Activated T-cell treated with anti-CD3 and anti-CD28 coated beads, Interleukin-2, amount 50 U/mL, for 4 hours (primary cell): Measurements from ENCODE around the gene CHAF1A. TPM values are rescaled to one million over a fixed set of nuclear protein-coding genes. Genes with fewer than 3 reads are reported as not detected.

Experiments
- ATAC-seq, 2 donors: fragments of 200-7000 bp; cut with Tn5 transposase; one replicate each; pipeline ENCODE4 v1.10.0; 2021
- DNase-seq: peaks from one replicate; pipeline ENCODE4 v3.0.0-alpha.2; 2020
- H3K27me3 Mint-ChIP-seq: one replicate; pipeline ENCODE4 v1.8.0; 2021; ENCODE audit warnings: low read depth, mixed read lengths
- H3K36me3 Mint-ChIP-seq: one replicate; pipeline ENCODE4 v1.8.0; 2022; ENCODE audit warnings: mixed read lengths; ENCODE audit not compliant: insufficient read depth
- H3K4me1 Mint-ChIP-seq: one replicate; pipeline ENCODE4 v1.8.0; 2021; ENCODE audit warnings: low read depth, mixed read lengths
- H3K4me3 Mint-ChIP-seq: one replicate; pipeline ENCODE4 v1.8.0; 2021; ENCODE audit warnings: mild to moderate bottlenecking, moderate library complexity, mixed read lengths
- H3K9me3 Mint-ChIP-seq: one replicate; pipeline ENCODE4 v1.8.0; 2021; ENCODE audit warnings: mixed read lengths
- total RNA-seq, 3 donors: library from RNA; stranded (reverse); gene quantifications; one replicate each; pipeline ENCODE4 v1.2.1, GENCODE V29; 2021

Gene CHAF1A
- total RNA-seq, 3 donors from 2014 or later: 59.1 to 81.0 (median 64.3) TPM

DNA sequence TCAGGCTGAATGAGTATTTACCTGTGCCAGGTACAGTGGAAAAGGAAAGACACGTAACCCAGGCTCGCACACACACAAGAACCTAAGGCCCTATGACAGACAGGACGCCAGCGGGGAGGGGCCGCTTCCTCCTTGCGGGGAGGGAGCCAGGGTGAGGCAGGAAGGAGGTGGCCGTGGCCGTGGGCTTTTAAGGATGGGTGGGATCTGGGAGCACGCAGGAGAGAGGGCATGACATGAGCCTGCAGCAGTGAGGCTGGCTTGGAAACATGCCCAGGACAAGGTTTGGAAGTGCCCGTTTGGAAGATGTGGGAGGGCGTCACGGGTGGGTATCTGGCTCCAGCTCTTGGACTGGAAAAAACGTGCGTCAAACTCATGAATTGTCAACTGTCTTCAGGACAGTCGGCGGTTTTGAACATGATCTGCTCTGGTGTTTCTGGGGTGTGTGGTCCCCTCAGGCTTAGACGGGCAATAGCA is 22.1 kb upstream of the CHAF1A start:
- H3K9me3 Mint-ChIP-seq: no peaks in the 10 kb centered on the region
- no peaks in the 10 kb centered on the region for H3K36me3 Mint-ChIP-seq
- H3K4me3 Mint-ChIP-seq: peak overlapping the region; percentile 68
- H3K27me3 Mint-ChIP-seq: no peaks in the 10 kb centered on the region
- ATAC-seq: peak; percentile 51 to 60
- DNase-seq: peak; percentile 53
- H3K4me1 Mint-ChIP-seq: peaks cover 63% of the 10 kb centered on the region

DNA sequence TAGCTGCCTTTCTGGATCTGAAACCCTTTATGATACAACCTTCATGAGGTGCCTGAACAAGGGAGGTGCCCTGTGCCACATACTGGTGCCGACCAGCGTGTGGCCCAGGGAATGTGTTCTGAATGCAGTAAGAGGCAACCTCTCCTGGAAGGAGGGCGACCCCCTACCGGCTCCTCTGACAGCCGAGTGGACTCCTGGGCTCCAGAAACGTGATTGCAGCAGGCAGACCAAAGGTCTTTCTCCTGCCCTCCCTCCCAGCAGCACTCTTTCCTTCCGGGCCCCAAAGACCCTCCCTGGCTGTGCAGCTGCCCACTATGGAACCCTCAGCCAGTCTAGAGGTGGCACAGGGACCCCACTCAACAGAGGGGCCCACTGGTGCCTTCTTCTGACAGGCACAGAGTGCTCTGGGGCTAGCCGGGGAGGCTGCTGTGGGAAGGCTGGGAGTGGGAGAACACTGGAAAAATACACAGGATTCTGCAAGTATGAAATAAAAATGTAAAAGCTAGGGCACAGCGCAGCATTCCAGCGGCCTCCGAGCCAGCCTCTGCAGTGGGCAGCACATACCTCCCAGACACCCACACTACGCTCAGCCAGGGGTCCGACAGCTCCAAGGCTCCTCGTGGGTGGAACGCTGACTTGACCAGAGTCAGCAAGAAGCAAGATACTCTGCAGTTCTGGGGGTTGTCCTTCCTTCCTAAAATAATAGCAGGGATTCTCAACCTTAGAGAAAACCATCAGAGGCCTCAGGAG is 17.0 kb upstream of the CHAF1A start:
- Mint-ChIP-seq H3K4me3 (no peak overlapping the region), H3K27me3 (no peaks in the 10 kb centered on the region), H3K36me3 (peaks cover 4% of the 10 kb centered on the region), H3K9me3 (no peaks in the 10 kb centered on the region), H3K4me1 (peaks cover 26% of the 10 kb centered on the region)
- DNase-seq (no peak), ATAC-seq (no peak)

DNA sequence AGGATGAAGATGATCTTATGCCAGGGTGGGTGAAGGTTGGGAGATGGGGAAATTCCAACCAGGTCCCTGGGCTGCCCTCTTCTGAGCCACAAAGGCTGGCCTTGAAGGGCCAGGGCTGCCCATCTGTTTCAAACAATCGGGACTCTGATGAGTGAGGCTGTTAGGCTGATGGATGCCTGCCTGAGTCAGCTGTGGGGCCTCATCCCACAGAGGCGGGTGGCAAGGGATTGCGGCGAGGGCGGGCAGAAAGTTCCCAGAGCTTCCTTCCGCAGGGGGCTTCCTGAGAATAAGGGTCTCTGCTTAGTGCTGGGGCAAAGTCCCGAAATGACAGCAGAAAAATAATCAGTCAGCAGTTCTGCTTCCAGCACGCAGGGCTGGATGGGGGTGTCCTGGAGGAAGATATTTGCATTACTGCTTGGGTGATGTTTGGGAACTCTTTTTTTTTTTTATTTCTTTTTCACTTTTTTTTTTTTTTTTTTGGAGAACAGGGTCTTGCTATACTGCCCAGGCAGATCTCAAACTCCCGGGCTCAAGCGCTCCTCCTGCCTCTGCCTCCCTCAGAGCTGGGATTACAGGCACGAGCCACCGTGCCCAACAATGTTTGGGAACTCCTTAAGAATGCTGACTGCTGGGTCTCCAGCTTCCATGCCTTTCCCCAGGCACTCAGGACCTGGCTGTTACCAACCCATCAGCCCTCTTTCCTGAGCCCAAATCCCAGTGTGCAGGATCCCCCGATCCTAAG is 16.2 kb upstream of the CHAF1A start:
- Mint-ChIP-seq H3K36me3 (peaks cover 4% of the 10 kb centered on the region), H3K9me3 (no peaks in the 10 kb centered on the region), H3K27me3 (no peaks in the 10 kb centered on the region), H3K4me1 (peaks cover 26% of the 10 kb centered on the region), H3K4me3 (no peak overlapping the region)
- ATAC-seq: no peak
- no peak for DNase-seq

DNA sequence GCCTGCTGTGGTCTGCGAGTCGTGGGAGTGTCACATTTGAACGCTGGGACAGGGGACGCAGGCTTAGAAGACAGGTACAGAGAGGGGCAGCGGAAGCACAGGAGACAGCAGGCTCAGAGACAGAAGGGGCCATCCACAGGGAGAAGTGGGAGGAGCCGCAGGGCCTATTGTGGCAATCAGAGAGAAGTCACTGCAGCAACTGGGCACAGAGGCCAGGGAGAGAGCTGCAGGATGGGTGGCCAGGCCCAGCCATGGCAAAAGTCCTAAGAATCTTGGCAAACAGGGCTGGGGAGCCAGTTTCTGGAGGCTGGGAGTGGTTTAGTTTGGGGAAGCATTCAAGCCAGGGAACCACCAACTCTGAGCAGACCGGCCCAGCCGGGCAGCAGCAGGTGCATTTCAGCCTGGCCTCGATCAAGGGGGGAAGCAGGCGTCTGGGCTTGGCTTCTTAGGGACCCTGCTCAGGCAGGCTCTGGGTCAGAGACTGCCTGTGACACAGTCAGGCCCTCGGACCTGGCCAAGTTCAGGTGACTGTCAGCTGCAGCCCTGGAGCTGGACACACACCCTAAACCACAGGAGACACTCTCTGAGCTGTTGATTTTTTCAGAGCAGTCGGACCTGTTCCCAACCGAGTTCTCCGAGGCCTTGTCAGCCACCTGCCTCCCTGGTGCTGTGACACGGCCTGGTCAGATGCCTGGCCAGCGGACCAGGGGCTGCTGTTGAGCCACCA is 13.9 kb upstream of the CHAF1A start:
- H3K9me3 Mint-ChIP-seq: no peaks in the 10 kb centered on the region
- H3K36me3 Mint-ChIP-seq: peaks cover 4% of the 10 kb centered on the region
- no peaks in the 10 kb centered on the region for H3K27me3 Mint-ChIP-seq
- no peak overlapping the region for H3K4me3 Mint-ChIP-seq
- DNase-seq (no peak), ATAC-seq (no peak)
- H3K4me1 Mint-ChIP-seq: peaks cover 24% of the 10 kb centered on the region

DNA sequence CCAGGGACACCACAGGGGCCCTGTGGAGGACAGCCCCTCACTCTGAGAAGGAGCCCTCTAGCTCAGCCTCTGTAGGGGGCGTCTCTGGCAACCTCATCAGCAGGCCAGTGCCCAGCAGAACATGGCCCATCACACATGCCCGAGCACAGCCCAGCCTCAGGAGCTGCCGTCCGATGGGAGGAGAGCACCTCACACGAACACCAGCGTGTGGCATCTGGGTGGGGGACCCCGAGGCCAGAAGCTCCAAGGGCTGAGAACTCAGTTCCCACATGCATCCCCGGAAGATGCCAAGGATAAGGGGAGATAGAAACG is 13.4 kb upstream of the CHAF1A start:
- H3K4me3 Mint-ChIP-seq: no peak overlapping the region
- DNase-seq (no peak), ATAC-seq (no peak)
- peaks cover 26% of the 10 kb centered on the region for H3K4me1 Mint-ChIP-seq
- no peaks in the 10 kb centered on the region for H3K9me3 Mint-ChIP-seq
- H3K27me3 Mint-ChIP-seq: no peaks in the 10 kb centered on the region
- H3K36me3 Mint-ChIP-seq: peaks cover 5% of the 10 kb centered on the region

DNA sequence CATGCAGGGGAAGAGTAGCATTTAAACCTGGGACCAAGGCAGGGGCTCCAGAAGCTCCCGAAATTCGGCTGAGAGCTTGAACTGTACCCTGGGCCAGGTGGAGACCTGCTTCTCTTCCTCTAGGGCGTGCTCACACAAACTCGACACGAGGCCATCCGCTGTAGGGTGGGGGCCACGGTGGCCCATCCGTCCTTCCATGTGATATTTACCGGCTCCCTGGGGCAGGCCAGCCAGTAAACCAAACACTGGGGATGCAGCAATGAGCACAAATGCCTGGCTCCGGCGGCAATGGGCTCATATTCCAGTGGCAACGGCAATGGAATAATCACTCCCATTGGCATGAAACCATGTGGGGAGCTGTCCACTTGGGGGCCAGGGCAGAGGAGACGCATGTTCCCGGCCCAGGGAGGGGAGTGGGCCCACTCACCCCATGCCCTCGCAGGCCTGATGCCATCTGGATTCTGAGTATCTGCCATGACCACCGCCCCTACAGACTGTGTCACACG is 12.9 kb upstream of the CHAF1A start:
- no peak for DNase-seq
- Mint-ChIP-seq H3K4me3 (no peak overlapping the region), H3K27me3 (no peaks in the 10 kb centered on the region), H3K9me3 (no peaks in the 10 kb centered on the region), H3K36me3 (peaks cover 8% of the 10 kb centered on the region), H3K4me1 (peaks cover 31% of the 10 kb centered on the region)
- ATAC-seq: no peak

DNA sequence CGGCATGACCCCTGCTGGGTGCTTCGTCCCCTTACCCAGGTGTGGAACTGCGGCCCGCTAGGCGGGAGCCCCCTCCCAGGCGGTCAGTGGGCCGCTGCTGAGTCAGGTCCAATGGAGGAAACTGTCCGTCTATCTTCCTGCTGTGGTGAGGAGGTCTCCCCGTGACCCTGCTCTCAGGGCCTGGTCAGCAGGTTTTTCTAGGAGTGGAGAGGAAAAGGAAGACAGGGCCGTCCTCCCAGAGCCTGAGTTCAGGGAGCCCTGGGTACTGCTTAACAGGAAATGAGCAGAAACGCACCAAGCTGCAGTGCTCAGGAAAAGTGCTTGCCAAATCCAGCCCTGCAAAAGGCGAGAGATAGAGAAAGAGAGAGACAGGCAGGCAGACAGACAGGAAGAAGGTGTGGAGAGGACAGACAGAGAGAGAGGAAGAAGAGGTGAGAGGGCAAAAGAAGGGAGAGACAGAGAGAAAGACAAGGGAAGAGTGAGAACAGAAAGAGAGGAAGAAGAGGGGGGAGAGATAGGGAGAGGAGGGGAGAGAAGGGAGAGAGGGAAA is 12.3 kb upstream of the CHAF1A start:
- Mint-ChIP-seq H3K4me1 (peaks cover 36% of the 10 kb centered on the region), H3K4me3 (no peak overlapping the region)

DNA sequence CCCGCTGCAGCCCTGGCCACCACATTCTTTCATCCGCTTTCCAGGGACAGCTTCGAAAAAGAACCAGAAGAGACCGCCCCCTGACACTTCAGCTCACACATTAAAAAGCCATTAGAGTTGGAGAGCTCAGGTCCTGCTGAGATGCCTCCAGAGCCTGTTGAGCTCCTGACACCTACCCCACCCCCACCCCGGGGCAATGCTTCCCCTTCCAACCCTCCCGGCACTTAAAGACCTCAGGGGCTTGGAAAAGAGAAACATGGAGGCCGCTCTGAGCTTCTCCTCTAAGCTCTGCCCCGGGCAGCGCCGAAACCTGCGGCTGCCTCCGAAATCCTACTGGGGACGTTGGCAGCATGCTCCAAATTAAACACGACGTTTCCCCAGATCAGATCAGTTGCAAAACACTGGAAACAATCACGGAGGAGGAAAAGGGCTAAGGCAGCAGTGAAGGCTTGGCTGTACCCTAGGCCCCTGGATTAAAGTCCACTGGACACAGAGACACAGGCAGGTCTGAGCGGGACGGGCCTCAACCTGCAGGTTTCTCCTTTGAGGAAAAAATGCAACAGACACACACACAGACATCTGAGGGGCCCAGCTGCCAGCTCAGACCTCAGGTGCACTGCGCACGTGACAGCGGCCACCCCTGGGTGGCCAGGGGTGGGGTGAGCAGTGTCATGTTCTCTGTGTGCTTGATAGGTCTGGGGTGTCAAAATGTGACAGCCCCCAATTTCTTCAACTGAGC is 11.7 kb upstream of the CHAF1A start:
- Mint-ChIP-seq H3K4me1 (peaks cover 41% of the 10 kb centered on the region), H3K36me3 (peaks cover 11% of the 10 kb centered on the region), H3K27me3 (no peaks in the 10 kb centered on the region), H3K9me3 (no peaks in the 10 kb centered on the region), H3K4me3 (no peak overlapping the region)
- DNase-seq (no peak), ATAC-seq (no peak)

More for the DNA sequence above, 12.3 kb upstream of the CHAF1A start:
- Mint-ChIP-seq H3K27me3 (no peaks in the 10 kb centered on the region), H3K36me3 (peaks cover 11% of the 10 kb centered on the region), H3K9me3 (no peaks in the 10 kb centered on the region)
- DNase-seq: no peak
- no peak for ATAC-seq

DNA sequence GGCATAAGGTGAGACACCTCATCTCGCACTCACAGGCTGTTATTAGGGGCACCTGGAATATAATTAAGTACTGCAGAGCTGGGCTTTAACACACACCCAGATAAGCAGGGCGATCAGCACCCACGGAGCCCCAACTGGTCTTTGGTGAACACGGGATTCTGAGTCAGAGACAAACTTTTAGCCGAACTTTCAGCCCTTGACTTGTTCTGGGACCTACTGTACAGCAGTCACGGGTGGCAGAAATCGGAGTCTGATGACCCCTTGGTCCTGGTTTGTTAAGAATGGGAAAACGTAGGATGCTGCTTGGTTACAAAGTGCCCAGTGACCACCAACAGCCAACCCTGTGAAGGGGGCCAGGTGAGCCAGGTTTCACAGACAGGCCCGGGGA is 11.1 kb upstream of the CHAF1A start:
- ATAC-seq (no peak), DNase-seq (no peak)
- peaks cover 11% of the 10 kb centered on the region for H3K36me3 Mint-ChIP-seq
- H3K9me3 Mint-ChIP-seq: no peaks in the 10 kb centered on the region
- H3K27me3 Mint-ChIP-seq: no peaks in the 10 kb centered on the region
- H3K4me1 Mint-ChIP-seq: peaks cover 41% of the 10 kb centered on the region
- no peak overlapping the region for H3K4me3 Mint-ChIP-seq

DNA sequence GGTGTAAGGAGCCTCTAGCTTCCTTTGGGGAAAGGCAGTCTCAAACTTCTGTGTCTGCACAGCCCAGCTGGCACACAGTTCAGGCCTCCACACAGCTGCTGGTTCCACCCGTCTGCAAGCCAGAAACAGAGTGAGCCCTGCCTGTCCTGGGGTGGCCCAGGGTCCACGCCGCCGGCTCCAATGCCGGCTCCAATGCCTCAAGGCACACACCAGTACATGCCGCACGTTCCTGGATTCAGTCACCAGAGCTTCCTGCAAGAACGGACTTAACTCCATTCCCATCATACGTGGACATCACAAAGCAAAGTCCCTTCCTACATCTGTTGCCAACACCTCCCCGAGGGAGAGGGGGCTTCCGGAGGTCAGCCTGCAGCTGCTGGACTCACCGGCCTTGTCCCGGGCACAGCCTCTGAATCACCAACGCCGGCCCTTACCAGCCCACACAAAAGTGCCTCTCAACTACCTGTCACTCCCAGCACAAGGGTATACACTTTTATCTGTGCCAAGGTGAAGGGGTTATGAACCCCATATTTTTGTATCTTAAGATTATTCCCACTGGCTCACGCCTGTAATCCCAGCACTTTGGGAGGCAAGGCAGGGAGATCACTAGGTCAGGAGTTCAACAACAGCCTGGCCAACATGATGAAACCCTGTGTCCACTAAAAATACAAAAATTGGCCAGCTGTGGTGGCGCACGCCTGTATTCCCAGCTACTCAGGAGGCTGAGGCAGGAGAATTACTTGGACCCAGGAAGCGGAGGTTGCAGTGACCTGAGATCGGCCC is 10.5 kb upstream of the CHAF1A start:
- H3K27me3 Mint-ChIP-seq: no peaks in the 10 kb centered on the region
- ATAC-seq (no peak), DNase-seq (no peak)
- H3K36me3 Mint-ChIP-seq: peaks cover 16% of the 10 kb centered on the region
- no peak overlapping the region for H3K4me3 Mint-ChIP-seq
- H3K9me3 Mint-ChIP-seq: no peaks in the 10 kb centered on the region
- peaks cover 46% of the 10 kb centered on the region for H3K4me1 Mint-ChIP-seq

DNA sequence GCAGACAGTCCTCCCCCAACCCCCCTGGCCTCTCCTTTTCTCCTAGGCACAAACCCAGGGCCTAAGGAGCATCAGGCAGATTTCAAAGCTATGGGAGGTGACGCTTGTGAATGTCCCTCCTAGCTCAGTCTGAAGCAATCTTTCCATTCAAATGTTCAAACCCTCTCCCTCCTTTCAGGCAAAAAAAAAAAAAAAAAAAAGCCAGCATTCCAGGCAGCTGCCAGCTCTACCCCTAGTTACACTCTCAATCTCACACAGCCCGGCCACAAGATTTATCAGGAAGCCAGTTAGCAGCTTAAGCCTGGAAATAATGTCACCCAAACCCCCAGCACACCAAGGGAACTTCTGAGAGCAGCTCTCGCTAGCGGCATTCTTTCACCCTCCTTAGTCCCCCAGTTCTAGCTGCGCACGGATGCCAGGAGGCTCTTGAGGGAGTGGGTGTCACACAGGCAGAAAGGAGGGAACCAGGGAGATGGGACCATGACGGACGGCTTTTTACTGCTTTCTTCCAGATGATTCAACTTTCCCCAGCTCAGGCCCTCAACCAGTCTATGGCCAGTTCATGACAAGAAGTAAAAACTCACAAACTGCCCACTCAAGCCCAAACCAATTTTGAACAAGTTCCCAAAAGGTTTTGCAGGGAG is 8.4 kb upstream of the CHAF1A start:
- no peak for ATAC-seq
- Mint-ChIP-seq H3K36me3 (peaks cover 17% of the 10 kb centered on the region), H3K4me1 (peaks cover 62% of the 10 kb centered on the region)

DNA sequence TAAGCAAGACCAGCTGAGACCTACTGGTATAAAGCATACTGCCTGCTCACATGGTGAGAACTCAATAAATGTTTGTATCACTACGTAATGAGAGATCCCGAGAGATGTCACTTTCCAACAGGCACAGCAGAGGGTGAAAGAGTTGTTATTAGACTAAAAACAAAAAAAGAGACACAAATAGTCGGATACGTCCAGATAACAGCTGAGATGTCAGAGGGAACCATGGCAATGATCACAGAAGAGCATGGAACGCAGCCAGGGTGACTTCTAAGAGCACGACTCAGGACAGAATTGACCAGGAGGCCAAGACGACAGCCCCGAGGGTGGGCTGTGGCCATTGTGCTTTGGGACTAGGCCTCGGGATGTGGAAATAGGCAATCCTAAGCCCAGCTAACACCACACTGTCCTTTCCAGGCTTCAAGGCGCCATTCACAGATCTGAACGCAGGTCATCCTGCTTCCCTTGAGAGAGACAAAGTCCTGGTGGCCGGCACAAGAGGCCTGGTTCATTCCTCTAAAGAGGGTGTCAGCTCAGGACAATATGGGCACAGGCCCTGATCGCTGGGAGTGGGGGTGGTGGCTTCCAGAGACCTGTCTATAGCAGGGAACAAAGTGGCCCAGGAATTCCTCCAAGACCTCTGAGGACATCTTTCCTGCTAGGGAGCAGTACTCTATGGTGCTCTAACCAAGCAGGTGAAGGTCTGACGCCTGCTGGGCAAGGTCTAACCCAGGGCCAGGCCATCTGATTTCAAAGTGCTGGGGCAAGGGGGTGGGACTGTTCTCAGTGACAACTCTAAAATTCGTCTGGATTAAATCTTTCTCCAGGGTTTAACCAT is 5.3 kb upstream of the CHAF1A start:
- ATAC-seq: no peak
- DNase-seq: no peak
- Mint-ChIP-seq H3K27me3 (no peaks in the 10 kb centered on the region), H3K4me1 (peaks cover 62% of the 10 kb centered on the region), H3K4me3 (peak overlapping the region; percentile 16), H3K36me3 (peaks cover 15% of the 10 kb centered on the region), H3K9me3 (no peaks in the 10 kb centered on the region)

More for the DNA sequence above, 8.4 kb upstream of the CHAF1A start:
- DNase-seq: no peak
- Mint-ChIP-seq H3K4me3 (no peak overlapping the region), H3K9me3 (no peaks in the 10 kb centered on the region), H3K27me3 (no peaks in the 10 kb centered on the region)
